ENCODE results near the gene LGALS9B. TPM values are rescaled to one million over a fixed set of nuclear protein-coding genes. Genes with fewer than 3 reads are reported as not detected.
A peak's percentile ranks its signal among the peaks of the same experiment; 100 is the strongest.
"Not testable (repeated sequence)": the region's sequence is repeated elsewhere in the genome, so short reads cannot be mapped to it uniquely, and the experiment has no call there.

Gene LGALS9B
- total RNA-seq: 10 to 100 TPM in 2 of 4 donors, 1 to 10 TPM in 2; 2.9 to 20.8 (median 13.0) TPM

- intact Hi-C loops (cut with DNase I); H3K9me3 ChIP-seq; H3K27me3 ChIP-seq; DNase-seq; H3K36me3 ChIP-seq: not testable (repeated sequence)
- H3K27ac ChIP-seq: peak within 1 kb of the TSS; percentile 53 to 74 (median 62)
- peaks cover 0 to 13% (median 0%) of the 10 kb centered on the region in 3 donors for H3K4me1 ChIP-seq
- peak within 1 kb of the TSS in 1 of 4 donors; percentile 26 for H3K4me3 ChIP-seq
- no CpG with 5 or more reads among the region's 4 CpGs for WGBS, 2 donors
Measured at GRCh38 chr17:20467447-20467846, at the start of gene LGALS9B. Gene LGALS9B (minus strand): TSS chr17:20467539. CDS start chr17:20467470, 69 bp downstream.

- WGBS, 2 donors: no CpG with 5 or more reads among the region's 17 CpGs
- H3K27me3 ChIP-seq; H3K9me3 ChIP-seq; H3K36me3 ChIP-seq; H3K4me3 ChIP-seq; H3K27ac ChIP-seq; intact Hi-C loops (cut with DNase I); DNase-seq; H3K4me1 ChIP-seq: not testable (repeated sequence)
Measured at GRCh38 chr17:20516986-20517385, 49.6 kb upstream of the LGALS9B start.

- intact Hi-C loops (cut with DNase I); H3K4me3 ChIP-seq; H3K36me3 ChIP-seq; H3K4me1 ChIP-seq; DNase-seq; H3K27ac ChIP-seq; H3K27me3 ChIP-seq; H3K9me3 ChIP-seq: not testable (repeated sequence)
- WGBS, 2 donors: 77% methylated on average over 3 of the region's 10 CpGs; no CpG with 5 or more reads in 1 of the 2 donors
Measured at GRCh38 chr17:20515099-20515498, 47.8 kb upstream of the LGALS9B start.

- H3K4me1 ChIP-seq; H3K4me3 ChIP-seq; H3K9me3 ChIP-seq; intact Hi-C loops (cut with DNase I); H3K36me3 ChIP-seq; H3K27me3 ChIP-seq; DNase-seq; H3K27ac ChIP-seq: not testable (repeated sequence)
- no CpG with 5 or more reads among the region's 9 CpGs for WGBS, 2 donors
Measured at GRCh38 chr17:20513539-20513938, 46.2 kb upstream of the LGALS9B start.

GRCh38 chr17:20512378-20512777 is 45.0 kb upstream of the LGALS9B start:
- H3K27me3 ChIP-seq; H3K4me1 ChIP-seq; H3K27ac ChIP-seq; DNase-seq; intact Hi-C loops (cut with DNase I); H3K9me3 ChIP-seq; H3K36me3 ChIP-seq; H3K4me3 ChIP-seq: not testable (repeated sequence)
- WGBS, 2 donors: no CpG with 5 or more reads among the region's 18 CpGs

- H3K36me3 ChIP-seq; intact Hi-C loops (cut with DNase I); H3K9me3 ChIP-seq; H3K27me3 ChIP-seq; H3K4me3 ChIP-seq; DNase-seq; H3K4me1 ChIP-seq; H3K27ac ChIP-seq: not testable (repeated sequence)
- no CpG with 5 or more reads among the region's 8 CpGs for WGBS, 2 donors
Measured at GRCh38 chr17:20511778-20512177, 44.4 kb upstream of the LGALS9B start.

- H3K9me3 ChIP-seq; intact Hi-C loops (cut with DNase I); DNase-seq; H3K4me1 ChIP-seq; H3K4me3 ChIP-seq; H3K27me3 ChIP-seq; H3K27ac ChIP-seq; H3K36me3 ChIP-seq: not testable (repeated sequence)
- no CpG with 5 or more reads among the region's 16 CpGs for WGBS, 2 donors
Measured at GRCh38 chr17:20505333-20505732, 38.0 kb upstream of the LGALS9B start.

- H3K4me3 ChIP-seq; H3K4me1 ChIP-seq; H3K27me3 ChIP-seq; intact Hi-C loops (cut with DNase I); H3K27ac ChIP-seq; H3K9me3 ChIP-seq; H3K36me3 ChIP-seq; DNase-seq: not testable (repeated sequence)
- WGBS, 2 donors: no CpG with 5 or more reads among the region's 11 CpGs
Measured at GRCh38 chr17:20504388-20505066, 37.2 kb upstream of the LGALS9B start.

- H3K27ac ChIP-seq; DNase-seq; H3K9me3 ChIP-seq; H3K4me3 ChIP-seq; H3K27me3 ChIP-seq; intact Hi-C loops (cut with DNase I); H3K4me1 ChIP-seq; H3K36me3 ChIP-seq: not testable (repeated sequence)
- 63 to 67% methylated on average over 4 to 6 of the region's 11 CpGs for WGBS, 2 donors
Measured at GRCh38 chr17:20501896-20502295, 34.6 kb upstream of the LGALS9B start.

- intact Hi-C loops (cut with DNase I); H3K36me3 ChIP-seq; DNase-seq; H3K4me3 ChIP-seq; H3K27me3 ChIP-seq; H3K27ac ChIP-seq; H3K9me3 ChIP-seq; H3K4me1 ChIP-seq: not testable (repeated sequence)
- 81 to 95% methylated on average over 4 of the region's 4 CpGs for WGBS, 2 donors
Measured at GRCh38 chr17:20500346-20500745, 33.0 kb upstream of the LGALS9B start.

- H3K36me3 ChIP-seq; intact Hi-C loops (cut with DNase I); H3K4me1 ChIP-seq; H3K4me3 ChIP-seq; DNase-seq; H3K9me3 ChIP-seq; H3K27me3 ChIP-seq; H3K27ac ChIP-seq: not testable (repeated sequence)
- WGBS, 2 donors: no CpG with 5 or more reads among the region's 5 CpGs
Measured at GRCh38 chr17:20495420-20495819, 28.1 kb upstream of the LGALS9B start.

GRCh38 chr17:20494735-20495134 is 27.4 kb upstream of the LGALS9B start:
- H3K4me1 ChIP-seq; H3K36me3 ChIP-seq; intact Hi-C loops (cut with DNase I); DNase-seq; H3K27me3 ChIP-seq; H3K9me3 ChIP-seq; H3K4me3 ChIP-seq: not testable (repeated sequence)
- no CpG with 5 or more reads among the region's 9 CpGs for WGBS, 2 donors
- peak overlapping the region in 1 of 4 donors; percentile 29 for H3K27ac ChIP-seq

GRCh38 chr17:20494147-20494546 is 26.8 kb upstream of the LGALS9B start:
- intact Hi-C loops (cut with DNase I); DNase-seq; H3K4me1 ChIP-seq; H3K27ac ChIP-seq; H3K9me3 ChIP-seq; H3K27me3 ChIP-seq; H3K36me3 ChIP-seq; H3K4me3 ChIP-seq: not testable (repeated sequence)
- 54% methylated on average over 2 of the region's 9 CpGs; no CpG with 5 or more reads in 1 of the 2 donors for WGBS, 2 donors

GRCh38 chr17:20492971-20493370 is 25.6 kb upstream of the LGALS9B start:
- H3K27me3 ChIP-seq; DNase-seq; H3K27ac ChIP-seq; H3K36me3 ChIP-seq; H3K4me1 ChIP-seq; intact Hi-C loops (cut with DNase I); H3K9me3 ChIP-seq: not testable (repeated sequence)
- peak overlapping the region in 1 of 4 donors; percentile 30 for H3K4me3 ChIP-seq
- 60 to 74% methylated on average over 2 of the region's 8 CpGs for WGBS, 2 donors
